Measurements from ENCODE around the gene PRAME.
"Not testable (repeated sequence)": the region's sequence is repeated elsewhere in the genome, so short reads cannot be mapped to it uniquely, and the experiment has no call there.

PRAME gene

DNA sequence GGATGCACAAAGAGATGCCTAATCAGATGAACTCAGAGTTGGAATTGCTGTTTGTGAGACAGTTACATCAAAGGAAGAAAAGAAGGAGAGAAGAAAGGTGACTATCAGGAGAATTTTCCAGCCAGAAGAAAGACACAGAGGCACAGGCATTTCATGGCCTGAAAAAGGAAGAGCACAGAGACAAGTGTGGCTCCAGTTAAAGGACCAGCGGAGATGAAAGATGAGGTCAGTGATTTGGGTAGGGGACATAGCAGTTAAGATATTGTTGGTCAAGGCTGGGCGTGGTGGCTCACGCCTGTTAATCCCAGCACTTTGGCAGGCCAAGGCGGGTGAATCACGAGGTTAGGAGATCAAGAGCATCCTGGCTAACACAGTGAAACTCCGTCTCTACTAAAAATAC lies 35.6 kb downstream of the PRAME start:
- in situ Hi-C loops (cut with MboI; ENCODE audit: low sequenced_read_pairs): no loop called here

- in situ Hi-C loops (cut with MboI; ENCODE audit: low sequenced_read_pairs): no loop called here
Observed at GRCh38 chr22:22521631-22522030, 37.4 kb downstream of the PRAME start.

DNA sequence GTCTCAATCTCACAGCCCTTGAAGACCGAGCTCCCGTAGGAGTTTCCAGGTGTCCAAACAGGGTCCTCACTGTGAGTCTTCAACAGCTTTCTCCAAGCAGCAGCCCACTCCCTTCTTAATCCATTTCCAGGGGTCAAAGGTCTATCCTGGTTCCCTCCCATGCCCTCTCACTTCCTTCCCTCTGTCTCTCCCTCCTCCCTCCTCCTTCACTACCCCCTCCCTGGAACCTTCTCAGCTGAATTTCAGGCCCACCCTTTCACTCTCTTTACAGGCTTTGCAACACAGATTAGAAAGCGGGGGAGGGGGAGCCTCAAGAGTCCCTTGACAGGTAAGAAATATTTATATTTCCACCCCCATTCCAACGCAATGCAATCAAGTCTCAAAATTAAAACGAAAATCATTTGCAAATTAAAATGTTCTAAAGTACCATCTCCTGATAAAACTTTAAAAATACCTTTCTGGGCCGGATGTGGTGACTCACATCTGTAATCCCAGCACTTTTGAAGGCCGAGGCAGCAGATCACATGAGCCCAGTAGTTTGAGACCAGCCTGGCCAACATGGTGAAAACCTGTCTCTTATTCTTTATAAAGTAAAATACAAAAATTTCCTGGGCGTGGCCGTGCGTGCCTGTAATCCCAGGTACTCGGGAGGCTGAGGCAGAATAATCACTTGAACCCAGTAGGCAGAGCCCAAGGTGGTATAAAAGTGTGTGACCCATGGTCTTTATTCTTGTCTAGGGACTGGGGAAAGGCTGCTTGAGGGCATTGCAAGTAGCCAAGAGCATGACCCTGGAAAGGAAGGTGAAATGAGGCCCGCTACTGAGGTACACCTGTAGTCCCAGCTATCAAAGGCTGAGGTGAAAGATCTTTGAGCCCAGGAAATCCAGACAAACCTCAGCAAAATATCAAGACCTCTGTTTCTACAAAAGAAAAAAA lies 38.1 kb downstream of the PRAME start:
- in situ Hi-C loops (cut with MboI; ENCODE audit: low sequenced_read_pairs): no loop called here

- in situ Hi-C loops (cut with MboI; ENCODE audit: low sequenced_read_pairs): no loop called here
Observed at GRCh38 chr22:22520020-22520656, 38.9 kb downstream of the PRAME start, which contains the start of gene ZNF280A. ZNF280A (minus strand) TSS chr22:22520270; CDS start chr22:22515630, 4,640 bp downstream.

DNA sequence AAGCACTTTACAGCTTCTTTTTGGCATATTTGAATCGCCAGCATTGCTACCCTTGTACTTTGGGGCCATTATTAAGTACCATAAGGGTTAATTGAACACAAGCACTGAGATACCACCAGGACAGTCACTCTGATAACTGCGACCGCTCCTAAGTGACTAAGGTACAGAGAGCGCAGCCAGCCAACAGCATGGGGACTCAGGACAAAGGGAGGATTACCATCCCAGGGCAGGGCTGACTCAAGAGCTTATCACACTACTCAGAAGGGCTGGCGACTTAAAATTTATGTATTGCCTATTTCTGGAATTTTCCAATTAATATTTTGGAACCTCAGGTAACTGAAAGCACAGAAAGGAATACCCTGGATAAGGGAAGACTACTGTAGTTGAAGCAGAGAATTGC lies 39.5 kb downstream of the PRAME start:
- in situ Hi-C loops (cut with MboI; ENCODE audit: low sequenced_read_pairs): no loop called here

GRCh38 chr22:22516992-22517391 lies 42.1 kb downstream of the PRAME start:
- in situ Hi-C loops (cut with MboI; ENCODE audit: low sequenced_read_pairs): no loop called here

GRCh38 chr22:22515890-22516289 lies 43.2 kb downstream of the PRAME start:
- in situ Hi-C loops (cut with MboI; ENCODE audit: low sequenced_read_pairs): no loop called here

DNA sequence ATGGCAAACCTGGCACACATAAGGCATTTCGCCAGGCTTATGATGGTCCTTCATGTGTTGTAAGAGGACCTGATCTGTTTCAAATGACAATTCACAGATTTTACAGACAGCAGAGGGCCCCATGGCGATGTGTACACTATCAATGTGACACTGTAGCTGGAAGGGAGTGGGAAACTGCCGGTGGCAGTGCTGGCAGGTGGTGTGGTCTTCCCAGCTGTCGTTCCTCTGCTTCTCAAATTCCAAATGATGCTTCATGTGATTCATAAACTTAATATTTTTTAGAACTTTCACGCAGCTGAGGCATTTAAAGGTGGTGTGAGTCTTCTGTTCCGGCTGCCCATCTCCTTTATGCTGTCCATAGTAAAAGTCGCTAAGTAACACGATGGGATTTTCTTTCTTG lies 44.6 kb downstream of the PRAME start:
- in situ Hi-C loops (cut with MboI; ENCODE audit: low sequenced_read_pairs): not testable (repeated sequence)

DNA sequence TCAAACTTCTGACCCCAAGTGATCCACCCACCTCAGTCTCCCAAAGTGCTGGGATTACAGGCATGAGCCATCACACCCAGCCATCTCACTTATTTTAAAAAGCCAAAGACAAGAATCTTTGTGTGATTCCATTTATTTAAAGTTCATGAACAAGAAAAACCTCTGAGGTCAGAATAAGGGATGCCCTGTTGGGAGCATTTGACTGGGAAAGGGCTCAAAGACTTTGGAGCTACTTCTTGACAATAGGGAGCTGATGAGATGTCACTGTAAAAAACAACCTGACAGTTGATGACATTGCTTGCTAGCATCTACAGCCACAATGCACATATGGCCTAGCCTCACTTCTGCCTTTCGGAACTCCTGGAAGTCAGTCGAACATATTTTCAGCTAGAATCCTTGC lies 45.4 kb downstream of the PRAME start:
- in situ Hi-C loops (cut with MboI; ENCODE audit: low sequenced_read_pairs): no loop called here

GRCh38 chr22:22512951-22513350 lies 46.1 kb downstream of the PRAME start:
- in situ Hi-C loops (cut with MboI; ENCODE audit: low sequenced_read_pairs): no loop called here

DNA sequence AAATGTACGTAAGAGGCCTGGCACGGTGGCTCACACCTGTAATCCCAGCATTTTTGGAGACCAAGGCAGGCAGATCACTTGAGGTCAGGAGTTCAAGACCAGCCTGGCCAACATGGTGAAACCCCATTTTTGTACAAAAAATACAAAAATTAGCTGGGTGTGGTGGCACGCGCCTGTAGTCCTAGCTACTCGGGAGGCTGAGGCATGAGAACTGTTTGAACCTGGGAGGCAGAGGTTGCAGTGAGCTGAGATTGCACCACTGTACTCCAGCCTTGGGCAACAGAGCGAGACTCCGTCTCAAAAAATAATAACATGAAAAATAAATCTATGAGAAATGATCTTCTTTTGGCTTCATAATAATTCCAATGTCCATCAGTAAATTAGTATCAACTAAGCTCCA lies 48.2 kb downstream of the PRAME start:
- in situ Hi-C loops (cut with MboI; ENCODE audit: low sequenced_read_pairs): not testable (repeated sequence)

- in situ Hi-C loops (cut with MboI; ENCODE audit: low sequenced_read_pairs): not testable (repeated sequence)
Observed at GRCh38 chr22:22509912-22510311, 49.2 kb downstream of the PRAME start.

- in situ Hi-C loops (cut with MboI; ENCODE audit: low sequenced_read_pairs): no loop called here
Observed at GRCh38 chr22:22508274-22509176, 50.5 kb downstream of the PRAME start, which contains the start of gene ZNF280B. ZNF280B (minus strand) TSS chr22:22508742; CDS start chr22:22489398, 19,344 bp downstream.

DNA sequence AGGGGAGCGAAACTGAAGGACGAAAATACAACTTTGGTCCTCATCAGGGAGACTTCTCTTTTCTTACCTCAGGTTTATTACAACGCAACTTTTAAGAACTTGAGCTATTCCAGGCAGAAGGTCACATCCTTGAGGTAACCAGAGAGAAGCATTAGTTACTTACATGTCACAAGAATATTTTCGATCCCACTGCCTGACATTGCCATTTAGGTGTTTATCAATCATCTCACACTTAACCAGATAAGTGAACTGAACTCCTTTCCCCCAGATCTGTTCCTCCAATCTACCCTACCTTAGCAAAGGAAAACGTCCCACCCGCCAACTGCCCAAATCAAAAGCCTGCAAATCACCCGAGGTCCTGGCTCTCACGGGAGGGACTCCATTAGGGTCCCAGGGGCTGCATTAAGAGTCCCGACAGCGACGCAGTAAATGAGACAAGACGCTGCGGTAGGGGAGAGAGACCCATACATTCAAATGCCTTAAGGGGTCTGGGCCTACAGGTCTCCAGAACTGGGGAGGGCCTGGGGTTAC lies 51.3 kb downstream of the PRAME start:
- in situ Hi-C loops (cut with MboI; ENCODE audit: low sequenced_read_pairs): no loop called here

DNA sequence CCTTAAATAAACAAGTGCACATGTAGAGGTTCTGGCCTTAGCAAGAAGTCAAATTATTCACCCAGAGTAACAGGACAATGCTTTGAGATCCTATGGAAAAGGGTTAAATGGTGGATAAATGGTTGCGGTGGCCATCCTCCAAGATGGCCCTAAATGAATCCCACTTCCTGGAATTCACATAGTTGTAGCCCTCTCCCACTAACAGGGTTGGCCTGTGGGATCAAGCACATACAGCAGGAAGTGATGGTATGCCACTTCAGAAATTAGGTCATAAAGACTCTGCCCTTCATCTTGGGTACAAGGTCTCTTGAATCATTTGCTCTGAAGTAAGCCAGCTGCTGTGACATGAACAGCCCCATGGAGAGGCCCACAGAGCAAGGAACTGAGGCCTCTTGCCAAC lies 52.3 kb downstream of the PRAME start:
- in situ Hi-C loops (cut with MboI; ENCODE audit: low sequenced_read_pairs): no loop called here

DNA sequence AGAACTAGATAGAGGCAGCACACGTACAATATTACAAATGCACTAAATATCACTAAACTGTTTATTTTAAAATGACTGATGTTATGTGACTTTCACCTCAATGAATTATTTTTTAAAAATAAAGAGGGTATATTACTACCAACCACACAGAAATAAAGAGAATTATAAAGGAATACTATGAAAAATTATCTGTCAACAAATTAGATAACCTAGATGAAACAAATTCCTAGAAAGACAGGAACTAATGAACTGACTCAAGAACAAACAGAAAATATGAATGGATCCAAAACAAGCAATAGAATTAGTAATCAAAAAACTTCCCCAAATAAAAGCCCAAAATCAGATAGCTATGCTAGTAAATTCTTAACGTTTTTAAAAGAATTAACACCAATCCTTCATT lies 60.8 kb downstream of the PRAME start:
- in situ Hi-C loops (cut with MboI; ENCODE audit: low sequenced_read_pairs): no loop called here

Measured in HL-60/S4 treated with retinoic acid at 250 ng/mL for 4 days and 3 days (cell line).